ENCODE data around the gene PPP6C. TPM values are rescaled to one million over a fixed set of nuclear protein-coding genes. Genes with fewer than 3 reads are reported as not detected.
"Not testable (repeated sequence)": the region's sequence is repeated elsewhere in the genome, so short reads cannot be mapped to it uniquely, and the experiment has no call there.

The PPP6C gene
- total and polyA plus RNA-seq, 2 donors (not counting 1 experiment from before 2014, with no cell fraction given), result 12.7 to 47.9 TPM

DNA sequence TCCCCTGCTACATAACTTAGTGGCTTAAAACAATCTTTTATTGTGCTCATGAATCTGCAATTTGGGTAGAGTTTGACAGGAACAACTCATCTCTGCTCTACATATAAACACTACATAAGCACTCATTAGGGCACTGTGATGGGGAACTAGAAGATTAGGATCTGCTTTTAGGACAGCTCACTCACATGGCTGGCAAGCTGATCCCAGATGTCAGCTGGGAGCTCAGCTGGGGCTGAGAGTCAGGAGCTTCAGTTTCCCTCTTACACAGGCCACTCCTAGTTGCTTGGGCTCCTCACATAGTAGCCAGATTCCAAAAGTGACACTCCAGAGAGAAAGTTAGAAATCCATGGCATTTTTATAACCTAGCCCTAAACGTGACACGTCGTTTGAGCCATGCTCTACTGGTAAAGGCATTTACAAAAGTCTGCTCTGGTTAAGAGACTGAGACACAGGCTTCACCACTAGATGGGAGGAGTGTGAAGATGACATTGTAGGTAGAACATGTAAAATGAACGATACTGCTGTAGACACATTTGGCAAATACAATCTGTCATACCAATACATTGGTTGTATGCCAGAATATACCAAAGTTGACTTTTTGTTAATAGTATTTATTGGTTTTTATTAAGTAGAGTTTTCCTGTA, 69.8 kb downstream of the PPP6C start:
- Histone ChIP-seq H3K4me2 (ENCODE audit: extremely low read depth, insufficient read depth, low read length) (peak overlapping the region; percentile 44), H3K79me2 (ENCODE audit: control insufficient read depth, insufficient read depth, low read length) (peaks cover 2% of the 10 kb centered on the region), H3K9me3 (ENCODE audit: control insufficient read depth, insufficient read depth, low read depth, low read length) (no peaks in the 10 kb centered on the region), H3K27me3 (ENCODE audit: control insufficient read depth, insufficient read depth, low read length) (no peaks in the 10 kb centered on the region), H3K4me3 (replicated peaks in 1 of 4; ENCODE audit: control extremely low read depth in 1 of 4, insufficient read depth in 1 of 4, low read depth in 3 of 4, low read length in 4 of 4) (no peak overlapping the region), H4K20me1 (ENCODE audit: control insufficient read depth, extremely low read depth, insufficient read depth, low read length) (no peaks in the 10 kb centered on the region), H3K36me3 (ENCODE audit: control insufficient read depth, insufficient read depth, low read length) (no peaks in the 10 kb centered on the region), H2AFZ (ENCODE audit: low read length) (no peak overlapping the region), H3K9ac (ENCODE audit: insufficient read depth, low read length) (no peak overlapping the region), H3K27ac (ENCODE audit: insufficient read depth, low read length) (no peak overlapping the region), H3K4me1 (ENCODE audit: control insufficient read depth, extremely low read depth, insufficient read depth, low read length) (peaks cover 5% of the 10 kb centered on the region)
- TF ChIP-seq, protein P1, sequence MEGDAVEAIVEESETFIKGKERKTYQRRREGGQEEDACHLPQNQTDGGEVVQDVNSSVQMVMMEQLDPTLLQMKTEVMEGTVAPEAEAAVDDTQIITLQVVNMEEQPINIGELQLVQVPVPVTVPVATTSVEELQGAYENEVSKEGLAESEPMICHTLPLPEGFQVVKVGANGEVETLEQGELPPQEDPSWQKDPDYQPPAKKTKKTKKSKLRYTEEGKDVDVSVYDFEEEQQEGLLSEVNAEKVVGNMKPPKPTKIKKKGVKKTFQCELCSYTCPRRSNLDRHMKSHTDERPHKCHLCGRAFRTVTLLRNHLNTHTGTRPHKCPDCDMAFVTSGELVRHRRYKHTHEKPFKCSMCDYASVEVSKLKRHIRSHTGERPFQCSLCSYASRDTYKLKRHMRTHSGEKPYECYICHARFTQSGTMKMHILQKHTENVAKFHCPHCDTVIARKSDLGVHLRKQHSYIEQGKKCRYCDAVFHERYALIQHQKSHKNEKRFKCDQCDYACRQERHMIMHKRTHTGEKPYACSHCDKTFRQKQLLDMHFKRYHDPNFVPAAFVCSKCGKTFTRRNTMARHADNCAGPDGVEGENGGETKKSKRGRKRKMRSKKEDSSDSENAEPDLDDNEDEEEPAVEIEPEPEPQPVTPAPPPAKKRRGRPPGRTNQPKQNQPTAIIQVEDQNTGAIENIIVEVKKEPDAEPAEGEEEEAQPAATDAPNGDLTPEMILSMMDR (conservative IDR thresholded peaks at IDR 0.05 in 1 of 2, IDR thresholded peaks at IDR 0.05 in 1 of 2; ENCODE audit: low read depth in 1 of 2, low read length in 2 of 2), result no peak
- no peak for TF ChIP-seq EZH2 (IDR thresholded peaks at IDR 0.05; ENCODE audit: low read length, missing control alignments)
- peak; percentile 15 to 25 for DNase-seq (ENCODE audit: low read depth in 2 of 2)

DNA sequence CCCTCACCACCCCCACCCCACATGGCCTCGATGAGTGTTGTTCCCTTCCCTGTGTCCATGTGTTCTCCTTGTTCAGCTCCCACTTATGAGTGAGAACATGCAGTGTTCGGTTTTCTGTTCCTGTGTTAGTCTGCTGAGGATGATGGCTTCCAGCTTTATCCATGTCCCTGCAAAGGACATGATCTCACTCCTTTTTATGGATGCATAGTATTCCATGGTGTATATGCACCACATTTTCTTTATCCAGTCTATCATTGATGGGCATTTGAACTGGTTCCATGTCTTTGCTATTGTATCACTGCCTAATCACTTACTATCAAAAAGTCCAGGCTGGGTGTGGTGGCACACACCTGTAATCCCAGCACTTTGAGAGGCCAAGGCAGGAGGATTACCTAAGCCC, 70.9 kb downstream of the PPP6C start:
- H3K27ac ChIP-seq (ENCODE audit: insufficient read depth, low read length); H3K36me3 ChIP-seq (ENCODE audit: control insufficient read depth, insufficient read depth, low read length); H3K4me3 ChIP-seq (replicated peaks in 1 of 4; ENCODE audit: control extremely low read depth in 1 of 4, insufficient read depth in 1 of 4, low read depth in 3 of 4, low read length in 4 of 4); H3K9ac ChIP-seq (ENCODE audit: insufficient read depth, low read length); H3K9me3 ChIP-seq (ENCODE audit: control insufficient read depth, insufficient read depth, low read depth, low read length); H3K79me2 ChIP-seq (ENCODE audit: control insufficient read depth, insufficient read depth, low read length); H2AFZ ChIP-seq (ENCODE audit: low read length); H3K4me1 ChIP-seq (ENCODE audit: control insufficient read depth, extremely low read depth, insufficient read depth, low read length); H4K20me1 ChIP-seq (ENCODE audit: control insufficient read depth, extremely low read depth, insufficient read depth, low read length); H3K27me3 ChIP-seq (ENCODE audit: control insufficient read depth, insufficient read depth, low read length); DNase-seq (ENCODE audit: low read depth in 2 of 2); H3K4me2 ChIP-seq (ENCODE audit: extremely low read depth, insufficient read depth, low read length): not testable (repeated sequence)

DNA sequence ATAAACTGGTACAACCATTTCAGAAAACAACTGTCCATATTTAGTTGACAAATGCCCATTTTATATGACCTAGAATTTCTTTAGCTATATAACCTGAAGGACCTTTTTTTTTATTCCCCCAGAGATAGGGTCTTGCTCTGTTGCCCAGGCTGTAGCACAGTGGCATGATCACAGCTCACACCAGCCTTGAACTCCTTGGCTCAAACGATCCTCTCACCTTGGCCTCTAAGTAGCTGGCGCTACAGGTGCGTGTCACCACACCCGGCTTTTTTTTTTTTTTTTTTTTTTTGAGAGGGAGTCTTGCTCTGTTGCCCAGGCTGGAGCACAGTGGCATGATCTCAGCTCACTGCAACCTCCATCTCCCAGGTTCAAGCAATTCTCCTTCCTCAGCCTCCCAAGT, 75.1 kb downstream of the PPP6C start:
- H3K27ac ChIP-seq (ENCODE audit: insufficient read depth, low read length); H3K4me1 ChIP-seq (ENCODE audit: control insufficient read depth, extremely low read depth, insufficient read depth, low read length); H3K9me3 ChIP-seq (ENCODE audit: control insufficient read depth, insufficient read depth, low read depth, low read length); H3K27me3 ChIP-seq (ENCODE audit: control insufficient read depth, insufficient read depth, low read length); DNase-seq (ENCODE audit: low read depth in 2 of 2); H3K36me3 ChIP-seq (ENCODE audit: control insufficient read depth, insufficient read depth, low read length); H3K79me2 ChIP-seq (ENCODE audit: control insufficient read depth, insufficient read depth, low read length); H3K4me3 ChIP-seq (replicated peaks in 1 of 4; ENCODE audit: control extremely low read depth in 1 of 4, insufficient read depth in 1 of 4, low read depth in 3 of 4, low read length in 4 of 4); H3K9ac ChIP-seq (ENCODE audit: insufficient read depth, low read length); H4K20me1 ChIP-seq (ENCODE audit: control insufficient read depth, extremely low read depth, insufficient read depth, low read length); H3K4me2 ChIP-seq (ENCODE audit: extremely low read depth, insufficient read depth, low read length); H2AFZ ChIP-seq (ENCODE audit: low read length): not testable (repeated sequence)

DNA sequence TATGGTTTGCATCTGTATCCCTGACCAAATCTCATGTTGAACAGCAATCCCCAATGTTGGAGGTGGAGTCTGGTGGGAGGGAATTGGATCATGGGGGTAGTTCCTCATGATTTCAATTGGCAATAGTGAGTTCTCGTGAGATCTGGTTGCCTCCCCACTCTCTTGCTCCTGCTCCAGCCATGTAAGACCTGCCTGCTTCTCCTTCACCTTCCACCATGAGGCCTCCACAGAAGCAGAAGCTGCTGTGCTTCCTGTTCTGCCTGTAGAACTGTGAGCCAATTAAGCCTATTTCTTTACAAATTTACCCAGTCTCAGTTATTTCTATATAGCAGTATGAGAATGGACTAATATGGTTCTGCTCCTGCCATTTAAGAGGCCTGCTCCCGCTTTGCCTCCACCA, 79.1 kb downstream of the PPP6C start:
- no peak for DNase-seq (ENCODE audit: low read depth in 2 of 2)
- no peak overlapping the region for H3K4me3 ChIP-seq (replicated peaks in 1 of 4; ENCODE audit: control extremely low read depth in 1 of 4, insufficient read depth in 1 of 4, low read depth in 3 of 4, low read length in 4 of 4)
- H3K4me2 ChIP-seq (ENCODE audit: extremely low read depth, insufficient read depth, low read length), result no peak overlapping the region
- no peaks in the 10 kb centered on the region for H3K36me3 ChIP-seq (ENCODE audit: control insufficient read depth, insufficient read depth, low read length)
- no peak for TF ChIP-seq EZH2 (IDR thresholded peaks at IDR 0.05; ENCODE audit: low read length, missing control alignments)
- TF ChIP-seq, protein P1 (conservative IDR thresholded peaks at IDR 0.05 in 1 of 2, IDR thresholded peaks at IDR 0.05 in 1 of 2; ENCODE audit: low read depth in 1 of 2, low read length in 2 of 2), result no peak
- no peaks in the 10 kb centered on the region for H3K27me3 ChIP-seq (ENCODE audit: control insufficient read depth, insufficient read depth, low read length)
- no peak overlapping the region for H3K9ac ChIP-seq (ENCODE audit: insufficient read depth, low read length)
- no peaks in the 10 kb centered on the region for H3K9me3 ChIP-seq (ENCODE audit: control insufficient read depth, insufficient read depth, low read depth, low read length)
- no peaks in the 10 kb centered on the region for H3K79me2 ChIP-seq (ENCODE audit: control insufficient read depth, insufficient read depth, low read length)
- H3K27ac ChIP-seq (ENCODE audit: insufficient read depth, low read length), result no peak overlapping the region
- H3K4me1 ChIP-seq (ENCODE audit: control insufficient read depth, extremely low read depth, insufficient read depth, low read length), result no peaks in the 10 kb centered on the region
- H2AFZ ChIP-seq (ENCODE audit: low read length), result no peak overlapping the region
- H4K20me1 ChIP-seq (ENCODE audit: control insufficient read depth, extremely low read depth, insufficient read depth, low read length), result no peaks in the 10 kb centered on the region

DNA sequence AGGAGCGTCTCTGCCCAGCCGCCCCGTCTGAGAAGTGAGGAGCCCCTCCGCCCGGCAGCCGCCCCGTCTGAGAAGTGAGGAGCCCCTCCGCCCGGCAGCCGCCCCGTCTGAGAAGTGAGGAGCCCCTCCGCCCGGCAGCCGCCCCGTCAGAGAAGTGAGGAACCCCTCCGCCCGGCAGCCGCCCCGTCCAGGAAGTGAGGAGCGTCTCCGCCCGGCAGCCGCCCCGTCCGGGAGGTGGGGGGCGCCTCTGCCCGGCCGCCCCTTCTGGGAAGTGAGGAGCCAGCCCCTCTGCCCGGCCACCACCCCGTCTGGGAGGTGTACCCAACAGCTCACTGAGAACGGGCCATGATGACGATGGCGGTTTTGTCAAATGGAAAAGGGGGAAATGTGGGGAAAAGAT, 81.1 kb downstream of the PPP6C start:
- not testable (repeated sequence) for DNase-seq (ENCODE audit: low read depth in 2 of 2); H3K27me3 ChIP-seq (ENCODE audit: control insufficient read depth, insufficient read depth, low read length); H3K9ac ChIP-seq (ENCODE audit: insufficient read depth, low read length); H3K36me3 ChIP-seq (ENCODE audit: control insufficient read depth, insufficient read depth, low read length); H3K4me2 ChIP-seq (ENCODE audit: extremely low read depth, insufficient read depth, low read length); H3K27ac ChIP-seq (ENCODE audit: insufficient read depth, low read length); H3K79me2 ChIP-seq (ENCODE audit: control insufficient read depth, insufficient read depth, low read length); H3K9me3 ChIP-seq (ENCODE audit: control insufficient read depth, insufficient read depth, low read depth, low read length); H3K4me1 ChIP-seq (ENCODE audit: control insufficient read depth, extremely low read depth, insufficient read depth, low read length); H4K20me1 ChIP-seq (ENCODE audit: control insufficient read depth, extremely low read depth, insufficient read depth, low read length); H2AFZ ChIP-seq (ENCODE audit: low read length); H3K4me3 ChIP-seq (replicated peaks in 1 of 4; ENCODE audit: control extremely low read depth in 1 of 4, insufficient read depth in 1 of 4, low read depth in 3 of 4, low read length in 4 of 4)
